GF-D8 (cell line): ENCODE data around the gene ARMC9.
"Not testable (repeated sequence)": the region's sequence is repeated elsewhere in the genome, so short reads cannot be mapped to it uniquely, and the experiment has no call there.

Experiments
- DNase-seq: peaks from one replicate; lab custom pipeline; 2025; lab: John Stamatoyannopoulos, UW

The ARMC9 gene

DNA sequence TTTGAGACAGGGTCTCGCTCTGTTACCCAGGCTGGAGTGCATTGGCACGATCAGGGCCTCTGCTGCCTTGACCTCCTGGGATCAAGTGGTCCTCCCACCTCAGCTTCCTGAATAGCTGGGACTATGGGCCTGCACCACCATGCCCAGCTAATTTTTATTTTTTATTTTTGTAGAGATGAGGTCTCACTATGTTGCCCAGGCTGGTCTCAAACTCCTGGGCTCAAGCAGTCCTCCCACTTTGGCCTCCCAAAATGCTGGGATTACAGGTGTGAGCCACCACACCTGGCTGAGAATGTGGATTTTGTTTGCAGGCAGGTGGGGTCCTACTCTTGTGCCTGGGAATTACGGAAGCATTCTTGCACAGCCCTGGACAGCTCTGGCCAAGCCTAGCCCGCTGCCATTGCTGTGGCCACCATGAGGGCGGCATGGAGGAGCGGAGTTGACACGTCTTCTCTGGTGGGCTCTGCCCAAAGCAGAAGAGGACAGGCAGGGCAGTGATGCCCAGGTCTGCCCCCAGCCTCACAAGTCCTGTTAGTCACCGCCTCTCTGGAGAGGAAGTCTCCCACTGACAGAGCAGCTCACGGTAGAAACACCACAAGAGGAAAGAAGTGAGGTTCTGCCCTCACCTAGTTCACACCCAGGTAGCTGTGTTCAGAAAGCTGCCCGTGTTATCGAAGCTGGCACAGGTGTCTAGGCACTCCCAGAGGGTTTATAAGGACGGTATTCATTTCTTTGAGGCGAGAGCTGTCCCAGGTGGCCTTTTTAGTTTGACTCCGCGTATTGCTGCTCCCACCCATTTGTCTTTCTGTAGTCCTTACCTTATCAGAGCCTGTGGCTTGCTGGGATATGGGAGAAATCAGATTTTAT lies 46.2 kb downstream of the ARMC9 start:
- no peak for DNase-seq

DNA sequence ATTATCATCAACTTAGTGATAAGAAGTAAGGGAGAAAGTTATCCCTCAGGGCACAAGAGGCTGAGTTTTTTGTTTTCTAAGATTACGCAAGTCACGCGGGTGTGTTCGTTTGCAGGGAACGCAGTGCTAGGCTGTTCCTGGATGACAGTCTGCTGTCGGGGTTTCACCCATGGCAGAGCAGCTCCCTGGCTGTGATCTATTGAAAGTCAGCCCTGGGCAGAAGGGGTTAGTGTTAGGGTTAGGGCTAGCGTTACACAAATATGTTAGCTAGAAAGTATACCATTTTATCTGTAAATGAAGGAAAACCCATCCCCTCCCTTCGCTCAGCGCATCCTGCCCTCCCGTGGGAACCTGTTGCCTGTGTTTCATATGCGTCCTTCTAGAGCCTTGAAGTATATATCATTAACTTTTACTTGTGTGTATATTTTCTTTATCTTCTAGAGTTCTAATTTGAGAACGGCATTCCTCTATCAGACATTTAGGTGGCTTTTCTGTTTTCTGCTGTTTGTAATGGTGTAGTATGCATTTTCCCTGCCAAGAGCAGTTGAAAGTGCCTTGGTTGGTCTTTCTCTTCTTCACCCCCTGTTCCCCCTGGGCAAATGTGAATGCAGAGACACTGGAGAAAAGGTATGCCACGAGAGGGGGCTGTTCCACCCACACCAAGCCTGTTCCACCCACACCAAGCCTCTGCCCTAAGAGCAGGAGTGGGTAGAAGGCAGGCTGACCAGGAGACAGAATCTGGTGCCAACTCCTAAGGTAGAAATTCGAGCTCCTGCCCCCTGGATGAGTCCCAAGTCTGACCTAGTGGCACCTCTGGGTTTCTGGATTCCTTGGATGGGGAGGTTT lies 47.0 kb downstream of the ARMC9 start:
- DNase-seq = no peak

DNA sequence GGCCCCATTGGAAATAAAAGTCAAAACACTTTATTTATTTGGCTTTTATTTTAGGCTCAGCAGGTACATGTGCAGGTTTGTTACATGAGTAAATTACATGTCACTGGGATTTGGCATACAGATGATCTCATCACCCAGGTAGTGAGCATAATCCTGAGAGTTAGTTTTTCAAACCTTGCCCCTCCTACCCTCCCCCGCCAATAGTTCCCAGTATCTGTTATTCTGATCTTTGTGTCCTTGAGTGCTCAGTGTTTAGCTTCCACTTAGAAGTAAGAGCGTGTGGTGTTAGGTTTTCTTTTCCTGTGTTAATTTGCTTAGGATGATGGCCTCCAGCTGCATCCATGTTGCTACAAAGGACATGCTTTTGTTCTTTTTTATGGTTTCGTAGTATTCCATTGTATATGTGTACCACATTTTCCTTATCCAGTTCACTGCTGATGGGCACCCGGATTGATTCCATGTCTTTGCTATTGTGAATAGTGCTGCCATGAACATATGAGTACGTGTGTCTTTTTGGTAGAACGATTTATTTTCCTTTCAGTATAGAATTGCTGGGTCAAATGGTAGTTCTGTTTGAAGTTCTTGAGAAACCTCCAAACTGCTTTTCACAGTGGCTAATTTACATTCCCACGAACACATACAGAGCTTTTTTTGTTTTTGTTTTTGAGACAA lies 47.9 kb downstream of the ARMC9 start:
- DNase-seq = no peak

DNA sequence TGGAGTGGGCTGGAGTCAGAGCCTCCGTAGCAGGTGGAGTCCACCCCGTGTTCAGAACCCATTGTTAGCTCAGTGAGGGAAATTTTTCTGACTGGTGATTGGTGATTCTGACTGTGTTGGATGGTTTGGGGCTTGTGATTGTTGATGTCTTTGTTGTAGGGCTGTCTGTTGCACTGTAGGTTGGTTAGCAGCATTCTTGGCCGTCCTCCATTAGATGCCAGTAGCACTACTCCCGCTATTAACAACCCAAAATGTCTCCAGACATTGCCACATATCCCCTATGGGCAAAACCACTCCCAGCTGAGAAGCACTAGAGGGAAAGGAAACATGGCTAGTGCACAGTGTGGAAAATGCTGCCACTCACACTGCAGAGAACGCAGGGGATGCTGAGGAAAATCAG lies 51.7 kb downstream of the ARMC9 start:
- no peak for DNase-seq

DNA sequence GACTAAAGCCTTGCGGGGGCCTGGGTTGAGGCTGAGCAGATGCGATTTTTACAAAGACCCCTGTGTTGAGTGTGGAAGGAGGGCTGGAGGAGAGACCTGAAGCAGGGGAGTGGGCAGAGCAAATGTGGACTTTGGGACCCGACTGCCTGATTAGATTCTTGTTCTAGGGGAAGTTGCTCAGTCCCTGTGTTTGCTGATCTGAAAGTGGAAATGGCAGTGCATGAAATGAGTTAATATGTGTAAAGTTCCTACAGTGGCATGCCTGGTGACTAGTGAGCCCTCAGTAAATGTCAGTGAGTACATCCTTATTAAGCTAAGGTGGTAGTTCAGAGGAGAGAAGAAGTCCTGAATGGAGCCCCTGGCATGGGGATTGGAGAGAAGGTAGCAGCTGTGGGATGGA lies 52.3 kb downstream of the ARMC9 start:
- DNase-seq = no peak

DNA sequence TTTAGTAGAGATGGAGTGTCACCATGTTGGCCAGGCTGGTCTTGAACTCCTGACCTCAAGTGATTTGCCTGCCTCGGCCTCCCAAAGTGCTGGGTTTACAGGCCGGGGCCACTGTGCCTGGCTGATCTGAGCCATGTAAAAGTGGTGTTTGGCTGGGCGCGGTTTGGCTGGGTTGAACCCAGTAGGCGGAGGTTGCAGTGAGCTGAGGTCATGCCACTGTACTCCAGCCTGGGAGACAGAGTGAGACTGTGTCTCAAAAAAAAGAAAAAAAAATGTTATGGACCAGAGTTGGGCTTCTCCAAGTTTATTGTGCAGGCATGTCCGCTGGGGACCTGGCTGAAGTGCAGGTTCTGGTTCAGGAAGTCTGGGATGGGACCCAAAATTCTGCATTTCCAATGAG lies 54.9 kb downstream of the ARMC9 start:
- not testable (repeated sequence) for DNase-seq

DNA sequence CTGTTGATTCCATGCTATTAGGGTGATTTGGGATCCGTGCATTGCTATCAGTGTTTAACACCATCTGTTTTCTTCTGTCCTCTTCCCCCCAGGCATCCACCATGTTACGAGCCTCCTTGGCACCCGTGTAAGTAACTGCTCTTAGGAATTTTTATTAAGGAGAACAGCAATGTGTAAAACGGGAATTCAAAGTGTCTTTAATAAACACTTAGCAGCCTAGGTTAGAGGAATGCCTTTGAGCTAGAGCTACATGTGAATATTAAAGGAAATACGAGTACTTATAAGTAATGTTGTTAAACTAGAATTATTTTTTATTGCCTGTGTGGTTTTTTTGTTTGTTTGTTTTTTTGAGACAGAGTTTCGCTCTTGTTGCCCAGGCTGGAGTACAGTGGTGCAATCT lies 58.1 kb downstream of the ARMC9 start:
- no peak for DNase-seq

DNA sequence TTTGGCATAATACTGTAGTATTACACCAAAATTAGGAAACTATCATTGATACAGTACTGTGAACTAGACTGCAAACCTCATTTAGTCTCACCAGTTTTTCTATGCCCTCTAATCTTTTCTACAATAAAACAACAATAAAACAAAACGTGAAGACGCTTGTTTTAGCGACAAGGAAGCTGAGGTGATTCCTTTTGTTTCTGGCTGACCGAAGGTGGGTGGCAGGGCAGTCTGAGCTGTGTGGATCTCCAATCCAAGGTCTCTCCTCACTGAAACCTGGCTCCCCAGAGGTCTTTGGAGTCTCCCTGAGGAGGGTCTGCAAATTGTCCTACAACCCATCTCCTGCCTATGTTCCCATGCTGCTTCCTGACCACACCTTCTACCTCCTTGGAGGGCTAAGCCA lies 59.3 kb downstream of the ARMC9 start:
- DNase-seq = no peak

DNA sequence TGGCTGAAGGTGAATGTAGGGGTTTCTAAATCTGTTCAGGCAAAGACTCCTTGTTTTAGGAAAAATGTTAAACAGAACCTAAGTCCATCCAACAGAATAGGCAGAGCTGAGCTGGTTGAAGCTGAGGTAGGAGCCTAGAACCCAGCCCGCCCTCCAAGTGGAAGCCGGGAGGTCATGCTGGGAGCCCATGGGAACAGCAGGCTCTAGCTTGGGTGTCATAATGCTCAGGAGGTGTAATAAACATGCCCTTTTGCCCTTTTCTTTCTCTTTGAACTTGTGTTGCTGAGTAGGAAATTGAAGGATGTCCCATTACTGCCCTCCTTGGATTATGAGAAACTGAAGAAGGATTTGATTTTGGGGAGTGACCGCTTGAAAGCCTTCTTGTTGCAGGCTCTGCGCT lies 60.3 kb downstream of the ARMC9 start:
- DNase-seq = no peak

DNA sequence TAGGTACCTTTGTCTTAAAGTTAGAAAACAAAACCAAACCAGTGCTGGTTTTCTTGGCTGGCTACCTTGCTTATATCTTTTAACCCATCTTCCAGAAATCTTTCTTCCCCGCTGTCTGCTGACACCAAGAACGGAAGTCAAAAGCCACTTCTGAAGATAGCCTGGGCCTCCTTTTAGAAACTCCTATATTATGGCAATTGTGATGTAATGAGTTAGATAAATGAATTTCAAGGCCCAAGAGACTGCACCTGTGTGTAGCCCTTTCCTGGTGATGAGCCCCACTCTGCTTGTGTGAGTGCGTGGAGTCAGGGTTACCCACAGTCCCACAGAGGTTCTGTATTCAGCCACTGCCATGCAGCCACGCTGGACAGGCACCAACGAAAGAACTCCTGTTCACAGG lies 60.7 kb downstream of the ARMC9 start:
- no peak for DNase-seq

DNA sequence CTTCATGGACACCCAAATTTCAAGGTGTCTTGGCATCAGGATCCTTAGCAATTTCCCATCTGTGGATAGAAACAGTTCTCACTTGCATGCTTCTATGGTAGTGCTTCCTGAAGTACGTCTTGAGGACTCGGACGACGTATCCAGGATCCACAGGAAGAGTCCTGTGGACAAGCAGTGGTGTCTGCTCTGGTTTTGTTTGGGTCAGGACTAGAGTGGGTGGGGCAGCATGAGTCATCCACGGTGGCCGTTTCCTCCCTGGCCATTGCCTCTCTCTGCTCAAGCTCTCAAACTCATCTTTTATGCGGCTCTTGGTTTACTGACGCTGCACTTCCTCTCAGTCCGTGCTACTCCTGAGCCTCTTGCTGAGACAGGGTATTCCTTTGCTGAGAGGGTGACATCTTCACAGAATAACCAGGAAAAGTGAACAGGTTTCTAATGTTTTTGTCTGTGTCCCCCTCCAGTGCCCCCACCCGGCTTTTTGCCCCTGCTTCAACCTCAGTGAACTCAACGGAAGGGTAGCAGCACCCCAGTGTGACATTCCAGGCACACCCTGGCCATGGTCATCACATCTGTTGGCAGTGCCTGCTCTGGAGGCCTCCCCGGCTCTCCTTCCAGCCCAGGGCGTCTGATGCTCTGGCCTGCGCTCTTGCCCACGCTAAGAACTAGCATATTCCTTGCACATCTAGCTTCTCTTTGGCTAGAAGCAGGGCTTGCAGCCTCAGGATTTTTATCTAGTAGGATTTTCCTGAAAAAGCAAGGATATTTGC lies 62.2 kb downstream of the ARMC9 start:
- no peak for DNase-seq

DNA sequence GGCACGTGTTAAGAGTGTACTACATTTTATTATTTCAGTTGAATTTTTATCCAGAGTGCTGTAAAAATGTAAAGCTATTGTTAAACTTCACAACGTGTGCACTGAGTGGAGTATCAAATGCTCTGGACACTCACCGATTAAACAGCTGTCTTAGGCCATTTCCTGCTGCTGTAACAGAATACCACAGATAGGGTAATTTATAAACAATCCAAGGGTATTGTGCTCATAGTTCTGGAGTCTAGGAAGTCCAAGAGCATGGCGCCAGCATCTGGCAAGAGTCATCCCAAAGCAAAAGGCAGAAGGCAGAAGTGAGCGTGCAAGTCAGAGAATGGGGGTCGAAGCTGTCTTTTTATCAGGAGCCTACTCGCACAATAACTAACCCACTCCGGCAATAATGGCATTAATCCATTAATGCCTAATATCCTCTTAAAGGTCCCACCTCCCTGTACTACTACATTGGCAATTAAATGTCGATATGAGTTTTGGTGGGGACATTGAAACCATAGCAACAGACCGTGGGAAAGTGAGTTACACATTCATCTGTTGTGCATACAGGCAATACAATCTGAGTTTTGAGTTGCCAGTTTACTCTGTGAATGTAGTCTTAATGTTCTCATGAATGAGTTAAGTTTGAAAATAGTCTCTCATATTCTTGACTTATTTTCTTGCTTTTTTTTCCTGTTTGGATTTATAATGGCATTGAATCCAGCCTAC lies 64.8 kb downstream of the ARMC9 start:
- no peak for DNase-seq

DNA sequence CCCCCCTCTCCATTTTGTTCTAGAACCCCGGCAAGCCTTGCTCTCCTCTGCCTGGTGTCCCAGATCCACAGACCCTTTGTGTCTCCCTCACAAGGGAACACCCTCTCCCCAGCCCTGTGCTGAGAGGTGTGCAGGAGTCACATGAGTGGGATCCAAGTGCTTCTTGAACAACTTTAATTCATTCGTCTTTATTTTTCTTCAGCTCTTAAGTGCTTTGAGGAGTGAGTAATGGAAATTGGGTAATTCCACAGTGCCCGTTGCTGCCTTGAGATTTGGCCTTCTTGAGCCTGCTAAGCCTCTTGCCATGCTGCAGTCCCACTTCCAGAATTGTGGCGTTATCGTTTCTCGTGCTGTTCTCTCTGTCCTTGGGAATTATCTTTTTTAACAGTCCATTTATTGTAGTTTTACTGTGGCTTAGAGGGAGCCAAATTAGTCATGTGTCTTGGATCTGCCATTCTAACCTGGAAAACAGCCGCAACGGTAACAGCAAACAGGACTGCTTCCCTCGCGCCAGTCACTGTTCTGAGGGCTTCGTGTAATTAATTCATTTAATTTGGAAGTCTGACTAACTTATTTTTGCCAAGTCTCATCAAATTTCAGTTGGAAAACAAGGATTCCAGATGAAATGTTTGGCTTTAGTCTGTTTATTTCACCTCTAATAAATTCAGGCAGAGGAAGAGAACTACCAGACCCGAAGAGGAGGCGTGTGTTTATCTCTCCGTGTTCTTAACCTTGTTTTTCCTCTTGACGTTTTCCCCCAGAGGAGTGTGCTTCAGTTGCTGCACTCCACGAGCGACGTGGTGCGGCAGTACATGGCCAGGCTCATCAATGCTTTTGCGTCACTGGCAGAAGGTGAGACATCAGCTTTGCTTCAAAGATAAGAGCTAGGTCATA lies 72.0 kb downstream of the ARMC9 start:
- no peak for DNase-seq

DNA sequence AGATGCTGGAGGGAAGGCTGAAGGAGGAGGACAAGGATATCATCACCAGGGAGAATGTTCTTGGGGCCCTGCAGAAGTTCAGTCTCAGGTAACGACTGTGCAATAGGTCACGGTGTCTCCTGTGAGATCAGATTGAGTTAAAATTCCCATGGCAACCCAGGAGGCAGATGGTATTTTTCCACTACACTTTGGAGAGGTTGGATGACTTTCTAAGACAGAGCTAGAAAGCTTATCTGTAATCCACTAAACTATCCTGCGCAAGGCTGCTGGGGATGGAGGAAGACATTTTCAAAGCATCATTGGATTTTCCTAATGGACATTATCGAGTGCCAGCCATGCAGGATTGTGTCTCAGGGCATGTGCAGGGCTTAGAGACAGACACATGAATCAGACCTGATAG lies 74.6 kb downstream of the ARMC9 start:
- DNase-seq = no peak

DNA sequence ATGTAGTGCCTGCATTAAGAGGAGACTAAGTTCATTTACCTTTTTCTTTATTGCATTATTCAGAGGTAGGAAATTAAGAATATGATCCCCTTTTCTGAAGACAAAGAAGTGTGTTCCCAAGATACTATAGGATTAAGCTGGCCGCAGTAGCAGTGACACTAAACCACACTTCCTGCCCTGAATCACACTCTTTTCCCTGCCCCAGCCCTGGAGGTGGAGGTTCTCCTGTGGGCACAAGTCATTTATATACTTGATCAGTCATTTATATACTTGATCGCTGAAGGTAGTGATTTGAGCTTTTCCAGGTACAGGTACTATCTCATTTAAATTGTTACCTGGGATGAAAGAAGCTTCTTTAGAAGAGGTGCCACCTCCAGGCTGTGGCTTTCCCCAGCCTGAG lies 78.6 kb downstream of the ARMC9 start:
- DNase-seq = no peak

DNA sequence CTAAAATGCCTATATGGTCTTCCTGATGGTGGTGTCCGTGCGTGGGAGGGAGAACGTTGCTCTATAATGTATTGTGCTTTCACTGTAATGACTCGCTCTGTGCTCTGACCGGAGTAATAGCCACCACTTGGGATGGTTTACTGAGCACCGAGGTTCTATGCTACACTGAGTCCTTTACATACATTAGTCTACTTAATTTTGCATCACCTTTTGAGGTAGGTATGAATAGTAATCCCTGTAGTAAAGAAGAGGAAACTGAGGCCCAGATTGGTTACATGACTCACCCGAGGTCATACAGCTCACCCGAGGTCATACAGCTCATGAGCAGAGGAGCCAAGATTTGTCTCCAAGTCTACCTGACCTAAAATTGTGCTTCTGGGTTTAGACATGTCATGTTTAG lies 79.5 kb downstream of the ARMC9 start:
- no peak for DNase-seq

DNA sequence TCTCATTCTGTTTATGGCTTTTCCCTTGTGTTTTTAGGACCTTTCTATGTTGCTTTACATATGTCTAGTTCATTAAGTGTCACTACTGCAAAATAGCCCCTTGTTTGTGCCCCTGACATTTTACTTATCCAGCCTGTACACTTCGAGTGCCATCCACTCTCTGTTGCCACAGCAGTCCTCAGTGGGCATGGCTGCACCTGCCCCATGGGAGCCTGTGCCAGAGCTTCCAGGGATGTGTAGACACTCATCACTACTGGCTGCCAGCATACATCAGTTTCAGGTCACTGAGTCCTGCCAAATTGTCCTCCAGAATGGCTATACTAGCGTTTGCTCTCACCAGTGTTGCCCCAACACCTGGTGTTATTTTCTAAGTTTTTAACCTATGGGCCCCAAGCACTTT lies 80.4 kb downstream of the ARMC9 start:
- no peak for DNase-seq

DNA sequence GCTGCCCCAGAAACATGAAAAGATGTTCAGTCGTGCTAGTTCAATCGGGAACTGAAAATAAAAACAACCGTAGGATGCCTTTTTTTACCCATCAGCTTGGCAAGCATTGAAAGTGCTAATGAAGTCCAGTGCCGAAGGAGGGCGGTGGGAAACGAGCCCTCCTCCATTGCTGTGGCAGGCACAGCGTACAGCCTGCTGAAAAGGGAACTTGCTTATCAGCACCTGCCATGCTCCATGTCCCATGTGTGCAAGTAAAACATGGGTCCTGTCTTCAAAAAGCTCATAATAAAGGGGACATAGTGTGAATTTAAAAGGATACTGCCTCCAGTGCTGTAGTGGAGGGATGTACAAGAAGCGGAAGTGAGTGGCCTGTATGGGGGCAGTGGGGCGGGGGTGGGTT lies 82.4 kb downstream of the ARMC9 start:
- DNase-seq = no peak

DNA sequence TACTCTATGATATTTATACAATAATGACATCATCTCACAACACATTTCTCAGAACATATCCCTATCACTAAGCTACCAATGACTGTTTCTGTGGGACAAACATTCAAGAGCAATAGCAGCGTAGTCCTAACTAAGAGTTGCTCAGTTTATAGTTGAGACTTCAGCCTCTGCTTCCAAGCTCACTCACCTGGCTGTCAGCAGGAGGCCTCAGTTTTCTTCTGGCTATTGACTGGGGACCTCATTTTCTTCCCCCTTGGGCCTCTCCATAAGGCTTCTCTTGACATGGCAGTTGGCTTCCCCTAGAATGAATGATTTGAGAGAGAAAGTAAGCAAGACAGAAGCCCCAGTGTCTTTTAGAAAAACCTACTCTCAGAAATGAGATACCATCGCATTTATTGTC lies 85.9 kb downstream of the ARMC9 start:
- DNase-seq = no peak

DNA sequence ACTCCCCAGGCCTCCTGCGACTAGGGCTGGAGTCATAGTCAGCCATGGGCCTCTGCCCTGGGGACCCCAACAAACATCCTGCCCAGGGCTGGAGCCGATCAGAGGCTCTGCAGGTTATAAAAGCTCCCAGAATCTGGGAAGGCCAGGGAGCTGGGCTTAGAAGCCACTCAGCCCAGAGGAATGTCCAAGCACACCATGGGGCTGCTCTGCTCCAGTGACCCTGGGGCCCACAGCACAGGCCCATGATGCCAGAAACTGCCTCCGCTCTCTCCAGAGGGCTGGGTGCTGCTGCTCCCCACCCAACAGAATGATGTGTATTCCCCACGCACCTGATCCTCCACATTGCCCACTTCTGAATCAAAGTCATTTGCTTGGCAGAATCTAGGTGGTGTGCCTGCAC lies 88.5 kb downstream of the ARMC9 start:
- DNase-seq = no peak
